ENCODE measurements around the gene TIMP3.
"Not testable (repeated sequence)": the region's sequence is repeated elsewhere in the genome, so short reads cannot be mapped to it uniquely, and the experiment has no call there.

TIMP3 gene

DNA sequence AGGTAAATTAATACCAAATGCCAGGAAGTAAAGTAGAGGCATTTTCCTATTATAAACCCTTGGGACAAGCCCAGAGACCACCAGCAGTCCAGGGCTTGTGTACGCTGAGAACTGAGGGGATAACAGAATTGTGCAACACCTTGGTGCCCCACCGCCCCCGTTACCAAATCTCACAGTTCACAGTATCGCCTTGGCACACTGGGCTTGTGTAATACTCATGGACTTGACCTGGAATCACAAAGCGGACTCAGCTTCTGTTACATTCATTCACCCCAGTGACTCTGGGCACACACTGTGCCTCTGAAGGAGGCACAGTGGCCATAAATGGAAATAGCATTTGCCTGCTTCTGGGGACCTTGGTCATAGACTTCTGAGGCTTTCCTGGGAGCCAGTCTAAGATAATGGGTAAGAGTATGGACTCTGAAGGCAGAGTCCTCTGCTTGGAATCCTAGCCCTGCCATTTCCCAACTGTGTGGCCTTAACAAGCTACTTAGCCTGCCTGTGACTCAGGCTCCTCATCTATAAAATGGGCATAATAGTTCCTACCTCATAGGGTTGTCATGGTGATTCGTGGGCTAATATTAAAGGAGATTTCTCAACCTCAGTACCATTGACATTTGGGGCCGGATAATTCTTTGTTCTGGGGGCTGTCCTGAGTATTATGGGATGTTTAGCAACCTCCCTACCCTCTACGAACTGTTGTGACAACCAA, 53.7 kb downstream of the TIMP3 start:
- no peak for DNase-seq (ENCODE audit: low spot score)

DNA sequence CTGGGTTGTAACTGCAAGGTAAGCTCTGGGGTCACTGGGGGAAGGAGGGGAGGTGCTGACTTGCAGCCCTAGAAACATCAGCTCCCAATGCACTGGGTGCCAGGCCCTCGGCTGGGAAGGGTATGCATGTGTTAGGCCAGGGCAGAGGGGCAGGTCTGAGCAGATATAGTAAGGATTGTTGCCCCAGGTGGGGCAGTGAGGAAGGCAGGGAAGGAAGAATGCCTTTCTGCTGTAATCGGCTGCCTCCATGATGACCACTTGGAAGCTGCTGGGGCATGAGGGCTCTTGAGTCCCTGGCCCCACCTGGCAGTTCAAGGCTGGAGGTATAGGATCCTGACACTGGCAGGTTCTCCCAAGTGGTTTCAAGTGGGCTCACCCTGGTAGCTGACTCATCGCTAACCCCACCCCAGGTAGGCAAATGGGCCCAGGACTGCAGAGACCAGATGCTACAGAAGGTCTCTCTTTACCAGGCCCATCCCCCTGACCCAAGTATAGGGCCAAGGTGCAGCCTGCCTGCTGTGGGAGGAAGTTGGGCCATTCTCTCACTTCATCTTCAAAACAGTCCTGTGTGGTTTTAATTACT, 56.7 kb downstream of the TIMP3 start:
- DNase-seq (ENCODE audit: low spot score), result no peak

DNA sequence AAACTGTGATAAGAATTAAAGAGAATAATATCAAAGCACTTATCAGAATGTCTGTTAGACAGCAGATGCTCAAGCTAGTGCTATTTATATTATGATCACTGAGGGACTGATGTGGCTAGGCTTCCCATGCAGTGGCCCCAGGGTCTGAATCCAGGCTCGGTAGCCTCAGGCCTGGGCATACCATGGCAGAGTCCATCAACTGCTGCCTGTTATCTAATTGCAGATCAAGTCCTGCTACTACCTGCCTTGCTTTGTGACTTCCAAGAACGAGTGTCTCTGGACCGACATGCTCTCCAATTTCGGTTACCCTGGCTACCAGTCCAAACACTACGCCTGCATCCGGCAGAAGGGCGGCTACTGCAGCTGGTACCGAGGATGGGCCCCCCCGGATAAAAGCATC, 57.5 kb downstream of the TIMP3 start:
- no peak for DNase-seq (ENCODE audit: low spot score)

DNA sequence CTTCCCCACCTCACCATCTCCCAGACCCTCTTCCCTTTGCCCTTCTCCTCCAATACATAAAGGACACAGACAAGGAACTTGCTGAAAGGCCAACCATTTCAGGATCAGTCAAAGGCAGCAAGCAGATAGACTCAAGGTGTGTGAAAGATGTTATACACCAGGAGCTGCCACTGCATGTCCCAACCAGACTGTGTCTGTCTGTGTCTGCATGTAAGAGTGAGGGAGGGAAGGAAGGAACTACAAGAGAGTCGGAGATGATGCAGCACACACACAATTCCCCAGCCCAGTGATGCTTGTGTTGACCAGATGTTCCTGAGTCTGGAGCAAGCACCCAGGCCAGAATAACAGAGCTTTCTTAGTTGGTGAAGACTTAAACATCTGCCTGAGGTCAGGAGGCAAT, 58.2 kb downstream of the TIMP3 start:
- no peak for DNase-seq (ENCODE audit: low spot score)

DNA sequence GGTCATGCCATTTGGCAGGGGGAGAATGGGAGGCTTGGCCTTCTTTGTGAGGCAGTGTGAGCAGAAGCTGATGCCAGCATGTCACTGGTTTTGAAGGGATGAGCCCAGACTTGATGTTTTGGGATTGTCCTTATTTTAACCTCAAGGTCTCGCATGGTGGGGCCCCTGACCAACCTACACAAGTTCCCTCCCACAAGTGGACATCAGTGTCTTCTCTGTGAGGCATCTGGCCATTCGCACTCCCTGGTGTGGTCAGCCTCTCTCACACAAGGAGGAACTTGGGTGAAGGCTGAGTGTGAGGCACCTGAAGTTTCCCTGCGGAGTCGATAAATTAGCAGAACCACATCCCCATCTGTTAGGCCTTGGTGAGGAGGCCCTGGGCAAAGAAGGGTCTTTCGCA, 59.8 kb downstream of the TIMP3 start:
- DNase-seq (ENCODE audit: low spot score), result no peak

DNA sequence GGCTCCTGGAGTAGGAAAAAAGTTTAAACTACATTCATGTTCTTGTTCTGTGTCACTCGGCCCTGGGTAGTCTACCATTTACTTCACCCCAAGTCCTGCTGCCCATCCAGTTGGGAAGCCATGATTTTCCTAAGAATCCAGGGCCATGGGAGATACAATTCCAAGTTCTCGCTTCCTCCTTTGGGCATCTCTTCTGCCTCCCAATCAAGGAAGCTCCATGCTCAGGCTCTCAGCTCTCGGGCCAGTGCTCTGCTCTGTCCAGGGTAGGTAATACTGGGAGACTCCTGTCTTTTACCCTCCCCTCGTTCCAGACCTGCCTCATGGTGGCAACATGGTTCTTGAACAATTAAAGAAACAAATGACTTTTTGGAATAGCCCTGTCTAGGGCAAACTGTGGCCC, 60.6 kb downstream of the TIMP3 start:
- no peak for DNase-seq (ENCODE audit: low spot score)

DNA sequence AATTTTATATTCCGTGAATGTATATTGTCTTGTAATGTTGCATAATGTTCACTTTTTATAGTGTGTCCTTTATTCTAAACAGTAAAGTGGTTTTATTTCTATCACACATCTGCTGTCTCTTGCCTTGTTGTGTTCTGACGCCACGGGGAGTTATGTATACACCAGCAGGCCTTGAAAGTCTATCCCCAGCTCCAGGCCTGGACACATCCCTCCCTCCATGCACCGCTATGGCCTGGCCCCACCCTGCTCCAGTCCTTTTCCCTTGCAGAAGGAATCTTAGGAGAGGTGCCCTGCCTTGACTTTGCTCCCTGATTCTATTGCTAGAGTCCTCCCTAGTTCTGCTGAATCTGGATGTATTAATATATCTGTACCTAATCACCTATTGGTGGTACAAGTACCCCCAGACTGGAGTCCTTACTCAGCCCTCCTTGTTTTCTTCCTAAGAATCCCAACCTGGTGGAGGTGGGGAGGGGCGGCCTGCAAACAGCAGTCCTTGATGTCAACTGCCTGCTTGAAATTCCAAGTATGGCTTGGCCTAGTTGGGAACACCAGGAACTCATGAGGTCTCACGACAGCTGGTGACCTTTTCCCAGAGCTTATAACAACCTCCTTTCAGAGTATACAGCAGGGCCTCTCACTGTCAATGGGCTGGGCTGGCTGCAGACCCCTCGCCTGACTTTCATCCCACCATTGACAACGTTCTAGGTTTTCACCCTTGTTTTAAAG, 61.6 kb downstream of the TIMP3 start:
- DNase-seq (ENCODE audit: low spot score), result no peak

DNA sequence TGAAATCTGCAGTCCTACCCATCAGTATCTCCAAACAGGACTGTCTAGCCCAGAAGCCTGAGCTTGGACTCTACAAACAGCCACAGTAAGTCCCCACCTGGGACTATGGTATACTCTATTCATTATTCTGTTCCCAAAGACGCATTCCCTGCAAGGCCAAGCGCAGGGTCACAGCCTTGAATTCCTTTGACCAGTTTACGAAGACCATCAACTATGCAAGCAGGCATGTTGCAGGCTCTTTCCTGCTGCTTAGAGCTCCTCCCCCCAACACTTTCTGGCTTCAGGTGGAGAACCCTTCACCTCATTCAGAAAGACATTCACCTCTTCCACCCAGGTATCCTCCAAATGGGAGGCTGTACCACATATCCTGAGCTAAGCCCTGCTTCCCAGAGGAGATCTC, 62.5 kb downstream of the TIMP3 start:
- DNase-seq (ENCODE audit: low spot score), result no peak

DNA sequence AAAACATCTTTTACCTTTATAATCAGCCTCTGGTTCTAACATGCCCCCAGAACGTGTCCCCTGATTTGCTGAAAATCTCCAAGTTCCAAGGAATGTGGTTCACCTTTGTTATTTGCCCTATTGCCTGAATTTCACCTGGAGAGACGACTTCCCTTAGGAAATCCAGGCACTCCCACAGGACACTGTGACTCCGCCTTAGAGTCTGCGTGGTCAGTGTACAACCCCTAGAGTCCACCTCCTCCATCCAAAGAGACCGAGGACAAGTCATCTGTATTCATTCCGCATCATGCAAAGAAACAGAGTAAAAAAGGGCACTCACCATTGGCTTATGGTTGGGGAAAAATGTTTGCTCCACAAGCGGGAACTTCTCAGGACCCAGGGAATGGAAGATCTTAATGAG, 63.1 kb downstream of the TIMP3 start:
- DNase-seq (ENCODE audit: low spot score), result no peak

DNA sequence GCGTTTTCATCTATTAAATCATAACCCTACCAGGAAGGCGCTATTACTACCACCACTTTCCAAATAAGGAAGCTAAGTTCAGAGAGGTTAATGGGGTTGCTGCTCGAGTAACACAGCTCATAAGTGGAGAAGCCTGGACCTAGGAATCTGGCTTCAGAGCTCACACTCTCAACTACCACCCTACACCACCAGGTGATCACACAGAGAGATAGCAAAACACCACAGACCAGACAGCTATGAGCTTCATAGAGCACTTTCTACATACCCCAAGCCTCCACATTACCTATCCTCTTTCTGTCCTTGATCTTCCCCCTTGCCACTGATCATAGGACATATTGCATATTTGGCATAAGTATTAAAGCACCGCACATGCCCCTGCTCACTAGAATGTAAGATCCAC, 65.4 kb downstream of the TIMP3 start:
- DNase-seq (ENCODE audit: low spot score), result no peak

DNA sequence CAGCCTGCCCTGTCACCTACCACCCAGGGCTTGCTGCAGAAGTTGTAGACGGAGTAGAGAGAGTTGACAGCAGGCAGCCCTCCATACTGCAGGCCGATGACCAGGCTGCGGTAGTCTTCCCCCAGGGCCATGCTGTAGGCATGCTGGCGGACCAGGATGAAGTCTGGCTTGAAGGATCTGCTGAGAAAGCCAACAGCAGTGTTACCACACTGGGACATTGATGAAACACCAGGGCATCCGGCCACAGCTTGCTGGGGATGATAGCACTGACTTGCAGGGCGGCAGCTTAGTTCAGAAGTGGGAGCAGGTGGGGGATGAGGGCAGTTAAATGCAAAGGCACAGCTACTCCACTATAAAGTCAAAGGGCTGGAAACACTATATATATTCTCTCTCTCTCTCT, 67.4 kb downstream of the TIMP3 start:
- no peak for DNase-seq (ENCODE audit: low spot score)

DNA sequence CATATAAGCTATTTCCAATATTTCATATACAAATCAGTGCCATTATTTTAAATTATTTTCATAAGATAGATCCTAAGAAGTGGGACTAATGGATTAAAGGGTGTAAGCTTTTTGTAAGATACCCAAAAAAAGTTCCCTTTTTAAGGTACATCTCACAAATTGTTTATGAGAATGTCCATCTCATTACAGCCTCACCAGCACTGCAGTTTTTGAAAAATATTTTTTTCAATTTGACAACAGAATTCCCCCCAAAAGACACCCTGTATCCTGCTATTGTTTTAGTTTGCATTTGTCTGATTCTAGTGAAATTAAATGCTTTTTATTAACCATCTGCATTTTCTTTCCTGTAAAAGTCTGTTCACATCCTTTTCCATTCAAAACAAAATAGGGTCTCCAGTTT, 69.0 kb downstream of the TIMP3 start:
- DNase-seq (ENCODE audit: low spot score), result no peak

DNA sequence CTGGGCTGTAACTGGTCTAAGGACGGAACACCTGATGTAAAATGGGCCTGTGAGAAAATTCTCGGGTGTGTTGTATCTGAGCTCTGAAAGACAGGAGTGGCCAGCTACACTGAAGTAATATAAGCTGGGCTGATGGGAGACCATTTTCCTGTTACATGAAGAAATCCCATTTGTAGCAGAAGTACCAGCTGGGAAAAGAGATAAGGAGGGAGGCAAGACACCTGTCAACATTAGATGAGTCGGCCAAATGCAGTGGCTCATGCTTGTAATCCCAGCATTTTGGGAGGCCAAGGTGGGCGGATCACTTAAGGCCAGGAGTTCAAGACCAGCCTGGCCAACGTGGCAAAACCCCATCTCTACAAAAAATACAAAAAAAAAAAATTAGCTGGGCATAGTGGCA, 72.1 kb downstream of the TIMP3 start:
- not testable (repeated sequence) for DNase-seq (ENCODE audit: low spot score)

DNA sequence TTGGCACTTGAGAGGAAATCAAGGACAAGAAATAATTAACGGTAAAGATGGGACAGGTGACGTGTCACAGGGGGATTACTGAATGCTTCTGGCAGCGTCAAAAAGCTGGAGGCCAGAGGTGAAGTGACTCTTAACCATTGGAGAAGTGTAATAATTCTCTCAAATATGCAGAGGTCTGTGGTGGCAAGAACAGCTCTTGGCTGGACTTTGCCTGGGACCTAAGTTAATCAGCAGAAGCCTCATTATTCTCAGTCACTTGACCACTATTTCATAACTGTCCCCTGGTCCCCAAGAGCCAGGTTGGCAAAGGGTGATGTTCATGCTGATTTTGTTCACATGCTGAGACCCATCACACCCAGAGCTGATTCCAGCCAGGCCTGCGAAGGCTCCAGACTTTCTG, 72.9 kb downstream of the TIMP3 start:
- DNase-seq (ENCODE audit: low spot score), result no peak

DNA sequence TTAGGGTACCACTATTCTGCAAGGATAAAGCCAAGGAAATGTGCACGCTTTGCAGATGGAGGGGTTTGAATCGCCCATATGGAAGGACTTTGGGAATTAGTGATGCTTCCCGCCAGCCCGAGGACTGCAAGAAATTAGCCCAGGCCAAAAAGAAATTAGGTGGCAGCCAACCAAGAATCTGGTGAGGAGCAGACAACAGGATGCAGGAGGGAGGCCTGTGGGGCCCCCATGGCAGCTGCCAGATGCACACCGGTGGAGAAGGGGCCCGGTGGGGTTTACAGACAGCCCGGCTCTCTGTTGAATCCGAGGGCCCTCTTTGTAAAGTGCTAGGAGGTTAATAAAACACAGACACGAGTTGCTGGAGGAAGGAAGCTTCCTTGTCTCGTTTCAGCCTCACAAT, 73.5 kb downstream of the TIMP3 start:
- no peak for DNase-seq (ENCODE audit: low spot score)

DNA sequence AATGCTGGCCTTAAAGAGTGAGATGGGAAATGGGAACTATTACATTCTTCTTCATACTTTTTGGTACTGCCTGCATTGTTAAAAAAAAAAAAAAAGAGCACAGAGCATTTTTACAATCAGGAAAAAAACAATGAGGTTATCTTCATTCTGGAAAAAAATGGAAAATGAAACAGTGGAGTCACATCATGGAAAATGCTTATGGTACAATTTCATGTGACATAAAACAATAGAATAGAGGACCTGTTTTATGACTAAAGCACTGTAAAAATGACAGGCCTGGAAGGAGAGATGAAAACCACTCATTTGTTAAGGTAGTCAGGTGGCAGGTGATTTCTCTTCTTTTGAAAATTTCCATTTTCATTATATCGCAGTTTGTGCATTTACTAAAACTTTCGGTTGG, 75.0 kb downstream of the TIMP3 start:
- no peak for DNase-seq (ENCODE audit: low spot score)

DNA sequence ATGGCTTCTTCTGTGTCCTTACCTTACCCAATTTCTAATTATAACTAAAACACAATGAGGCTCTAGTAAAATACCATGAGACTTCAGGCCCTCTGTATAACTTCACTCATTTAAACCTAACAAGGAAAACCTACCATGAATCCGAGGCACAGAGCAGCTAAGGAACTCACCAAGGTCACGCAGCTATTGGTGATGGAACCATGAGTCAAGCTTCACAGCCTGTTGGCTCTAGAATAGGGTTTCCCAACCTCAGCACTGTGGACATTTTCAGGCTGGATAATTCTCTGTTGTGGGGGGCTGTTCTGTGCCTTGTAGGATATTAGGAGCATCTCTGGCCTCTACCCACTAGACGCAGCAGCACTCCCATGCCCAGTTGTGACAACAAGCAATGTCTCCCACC, 75.7 kb downstream of the TIMP3 start:
- no peak for DNase-seq (ENCODE audit: low spot score)

DNA sequence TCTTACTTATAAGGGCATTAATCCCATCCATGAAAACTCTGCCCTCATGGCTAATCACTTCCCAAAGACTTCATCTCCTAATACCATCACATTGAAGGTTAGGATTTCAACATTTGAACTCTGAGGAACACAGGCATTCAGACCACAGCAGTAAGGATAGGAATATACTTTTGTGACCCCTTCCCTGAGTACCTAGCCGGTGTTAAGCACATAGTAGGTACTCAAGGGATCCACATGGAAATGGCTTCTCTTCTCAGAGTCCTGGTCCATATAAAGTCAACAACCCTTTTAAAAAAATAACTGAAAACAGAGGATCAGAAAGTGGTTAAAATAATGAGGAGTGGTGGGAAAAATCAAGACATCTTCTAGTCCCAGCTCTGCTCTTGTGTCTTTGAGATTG, 78.0 kb downstream of the TIMP3 start:
- DNase-seq (ENCODE audit: low spot score), result no peak

DNA sequence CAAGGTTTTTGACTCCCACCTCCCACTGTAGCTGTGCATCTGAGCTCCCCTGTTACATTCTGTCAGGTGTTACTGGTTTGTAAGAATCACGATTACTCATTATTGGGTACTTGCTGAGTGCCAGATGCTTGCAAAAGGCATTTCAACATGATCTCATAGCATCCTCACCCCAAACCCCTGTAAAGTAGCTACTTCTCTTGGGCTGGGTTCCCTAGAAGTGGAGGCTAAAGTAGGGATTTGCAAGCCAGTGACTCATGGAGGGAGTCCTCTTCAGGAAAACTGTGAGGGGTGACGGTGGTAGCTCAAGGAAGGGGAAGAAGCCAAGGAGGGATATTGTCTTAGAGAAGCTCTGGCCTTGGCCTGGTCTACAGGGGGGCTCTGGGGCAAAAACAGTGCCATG, 78.6 kb downstream of the TIMP3 start:
- DNase-seq (ENCODE audit: low spot score), result no peak

DNA sequence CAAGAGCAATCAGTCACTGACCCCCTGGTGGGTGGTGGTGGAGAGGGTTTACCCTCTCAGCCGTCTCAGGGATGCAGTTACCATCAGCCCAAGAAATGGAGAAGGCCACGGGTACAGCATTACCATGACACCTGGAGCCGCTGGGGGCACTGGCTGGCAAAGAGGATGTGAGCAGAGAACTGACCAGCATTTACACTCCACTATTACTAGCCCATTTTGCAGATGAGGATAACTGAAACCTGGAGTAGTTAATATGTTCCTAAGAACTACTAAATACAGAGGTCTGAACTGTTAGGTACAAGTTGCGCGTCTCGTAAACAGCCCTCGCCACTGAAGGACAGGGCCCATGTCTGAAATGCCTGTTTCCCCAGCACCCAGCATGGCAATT, 79.0 kb downstream of the TIMP3 start:
- DNase-seq (ENCODE audit: low spot score), result no peak

DNA sequence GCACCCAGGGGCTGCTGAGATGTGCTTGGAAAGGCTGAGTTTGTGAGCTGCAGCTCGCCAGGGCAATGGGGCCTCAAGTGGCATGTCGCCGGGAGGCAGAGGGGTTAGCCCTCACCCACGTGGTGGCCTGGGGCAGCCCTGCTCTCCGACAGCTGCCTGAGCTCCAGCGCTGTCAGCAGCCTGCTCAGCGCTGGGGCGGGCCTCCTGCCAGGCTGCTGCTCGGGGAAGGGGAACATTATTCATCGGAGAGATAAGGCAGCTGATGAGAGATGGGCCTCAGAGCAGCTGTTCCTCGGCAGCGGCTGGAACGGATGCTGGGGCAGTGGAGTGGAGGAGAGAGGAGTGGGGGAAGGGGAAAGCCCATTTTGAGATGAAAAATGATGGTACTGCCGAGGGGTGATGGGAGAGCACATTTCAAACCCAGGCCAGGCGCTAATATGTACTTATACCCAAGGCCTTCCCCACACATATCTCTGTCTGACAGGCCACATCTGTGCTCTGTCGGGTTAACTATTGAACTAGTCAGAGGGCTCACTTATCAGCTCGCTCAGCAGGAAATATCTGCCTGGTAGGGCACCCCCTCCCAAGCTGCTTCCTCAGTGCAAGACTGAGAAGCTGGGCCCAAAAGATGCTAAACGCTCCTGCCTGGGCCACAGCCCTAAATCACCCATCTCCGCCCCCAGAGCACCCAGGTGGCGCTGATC, 79.5 kb downstream of the TIMP3 start:
- DNase-seq (ENCODE audit: low spot score), result no peak

DNA sequence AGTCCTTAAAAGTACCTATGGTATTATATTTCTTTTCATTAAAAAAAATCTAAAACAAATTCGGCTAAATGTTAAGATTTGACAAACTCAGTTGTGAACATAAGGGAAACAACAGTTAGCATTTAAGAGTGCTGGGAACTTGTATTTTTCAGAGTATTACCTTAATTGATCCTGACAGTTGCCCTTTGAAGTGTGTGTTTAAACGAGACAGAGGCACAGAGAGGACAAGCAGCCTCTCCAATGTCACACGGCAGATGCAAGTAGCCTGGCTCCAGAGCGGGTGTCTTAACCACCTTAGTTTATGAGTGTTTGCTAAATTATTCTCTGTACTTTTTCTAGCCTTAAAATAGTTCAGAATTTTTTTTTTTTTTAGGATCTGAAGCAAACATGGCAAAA, 80.9 kb downstream of the TIMP3 start:
- DNase-seq (ENCODE audit: low spot score), result no peak
